Measurements from ENCODE around the gene PRSS36.
A peak's percentile ranks its signal among the peaks of the same experiment; 100 is the strongest.

PRSS36 gene

GRCh38 chr16:31131416-31131815, 18.4 kb downstream of the PRSS36 start:
- H3K27ac Mint-ChIP-seq = peak overlapping the region in 2 of 3 experiments; percentile 77 to 89
- no peaks in the 10 kb centered on the region for H3K9me3 Mint-ChIP-seq
- peak overlapping the region in 1 of 3 experiments; percentile 25 for H3K4me3 Mint-ChIP-seq
- H3K27me3 Mint-ChIP-seq (ENCODE audit: low read depth) = no peaks in the 10 kb centered on the region
- H3K4me1 Mint-ChIP-seq = peaks cover 16% of the 10 kb centered on the region
- H3K36me3 Mint-ChIP-seq (ENCODE audit: low read depth) = peaks cover 21% of the 10 kb centered on the region
- TF ChIP-seq CTCF (IDR thresholded peaks at IDR 0.05; ENCODE audit: unreplicated experiment in 3 of 3) = no peak

GRCh38 chr16:31130899-31131298, 19.0 kb downstream of the PRSS36 start:
- Mint-ChIP-seq H3K4me3 (peak overlapping the region in 1 of 3 experiments; percentile 25), H3K9me3 (no peaks in the 10 kb centered on the region), H3K27me3 (ENCODE audit: low read depth) (no peaks in the 10 kb centered on the region), H3K36me3 (ENCODE audit: low read depth) (peaks cover 26% of the 10 kb centered on the region), H3K4me1 (peaks cover 12% of the 10 kb centered on the region), H3K27ac (peak overlapping the region; percentile 77 to 89 (median 78))
- TF ChIP-seq CTCF (IDR thresholded peaks at IDR 0.05; ENCODE audit: unreplicated experiment in 3 of 3) = no peak

- Mint-ChIP-seq H3K4me3 (no peak overlapping the region), H3K36me3 (ENCODE audit: low read depth) (peaks cover 26% of the 10 kb centered on the region), H3K4me1 (peaks cover 8% of the 10 kb centered on the region), H3K27ac (peak overlapping the region; percentile 77 to 89 (median 78)), H3K9me3 (no peaks in the 10 kb centered on the region), H3K27me3 (ENCODE audit: low read depth) (no peaks in the 10 kb centered on the region)
- TF ChIP-seq CTCF (IDR thresholded peaks at IDR 0.05; ENCODE audit: unreplicated experiment in 3 of 3) = no peak
These were observed 19.5 kb downstream of the PRSS36 start for GRCh38 chr16:31130336-31130891.

GRCh38 chr16:31129568-31130335, 20.1 kb downstream of the PRSS36 start:
- H3K4me1 Mint-ChIP-seq = peaks cover 8% of the 10 kb centered on the region
- no peaks in the 10 kb centered on the region for H3K9me3 Mint-ChIP-seq
- TF ChIP-seq CTCF (IDR thresholded peaks at IDR 0.05; ENCODE audit: unreplicated experiment in 3 of 3) = no peak
- H3K27ac Mint-ChIP-seq = peak overlapping the region; percentile 45 to 75 (median 55)
- no peaks in the 10 kb centered on the region for H3K27me3 Mint-ChIP-seq (ENCODE audit: low read depth)
- no peak overlapping the region for H3K4me3 Mint-ChIP-seq
- H3K36me3 Mint-ChIP-seq (ENCODE audit: low read depth) = peaks cover 26% of the 10 kb centered on the region

- H3K4me3 Mint-ChIP-seq = no peak overlapping the region
- H3K27me3 Mint-ChIP-seq (ENCODE audit: low read depth) = no peaks in the 10 kb centered on the region
- no peaks in the 10 kb centered on the region for H3K9me3 Mint-ChIP-seq
- peak overlapping the region in 2 of 3 experiments; percentile 42 to 75 for H3K27ac Mint-ChIP-seq
- H3K4me1 Mint-ChIP-seq = peaks cover 4% of the 10 kb centered on the region
- peaks cover 28% of the 10 kb centered on the region for H3K36me3 Mint-ChIP-seq (ENCODE audit: low read depth)
- TF ChIP-seq CTCF (IDR thresholded peaks at IDR 0.05; ENCODE audit: unreplicated experiment in 3 of 3) = no peak
These were observed 20.9 kb downstream of the PRSS36 start for GRCh38 chr16:31128711-31129567.
